ENCODE results near the gene LILRB5.
"Not testable (repeated sequence)": the region's sequence is repeated elsewhere in the genome, so short reads cannot be mapped to it uniquely, and the experiment has no call there.

LILRB5 gene

GRCh38 chr19:54247106-54247930, 9.8 kb downstream of the LILRB5 start:
- no peak overlapping the region for H3K4me3 ChIP-seq (ENCODE audit: control insufficient read depth, low read depth, low read length)
- TF ChIP-seq, protein P1, sequence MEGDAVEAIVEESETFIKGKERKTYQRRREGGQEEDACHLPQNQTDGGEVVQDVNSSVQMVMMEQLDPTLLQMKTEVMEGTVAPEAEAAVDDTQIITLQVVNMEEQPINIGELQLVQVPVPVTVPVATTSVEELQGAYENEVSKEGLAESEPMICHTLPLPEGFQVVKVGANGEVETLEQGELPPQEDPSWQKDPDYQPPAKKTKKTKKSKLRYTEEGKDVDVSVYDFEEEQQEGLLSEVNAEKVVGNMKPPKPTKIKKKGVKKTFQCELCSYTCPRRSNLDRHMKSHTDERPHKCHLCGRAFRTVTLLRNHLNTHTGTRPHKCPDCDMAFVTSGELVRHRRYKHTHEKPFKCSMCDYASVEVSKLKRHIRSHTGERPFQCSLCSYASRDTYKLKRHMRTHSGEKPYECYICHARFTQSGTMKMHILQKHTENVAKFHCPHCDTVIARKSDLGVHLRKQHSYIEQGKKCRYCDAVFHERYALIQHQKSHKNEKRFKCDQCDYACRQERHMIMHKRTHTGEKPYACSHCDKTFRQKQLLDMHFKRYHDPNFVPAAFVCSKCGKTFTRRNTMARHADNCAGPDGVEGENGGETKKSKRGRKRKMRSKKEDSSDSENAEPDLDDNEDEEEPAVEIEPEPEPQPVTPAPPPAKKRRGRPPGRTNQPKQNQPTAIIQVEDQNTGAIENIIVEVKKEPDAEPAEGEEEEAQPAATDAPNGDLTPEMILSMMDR (IDR thresholded peaks at IDR 0.05; ENCODE audit: control insufficient read depth, insufficient read depth, low read depth, low read length, missing control alignments) = no peak
- DNase-seq (ENCODE audit: low read depth) = no peak

GRCh38 chr19:54245936-54246335, 11.1 kb downstream of the LILRB5 start:
- H3K4me3 ChIP-seq (ENCODE audit: control insufficient read depth, low read depth, low read length) = no peak overlapping the region
- TF ChIP-seq, protein P1 (IDR thresholded peaks at IDR 0.05; ENCODE audit: control insufficient read depth, insufficient read depth, low read depth, low read length, missing control alignments) = no peak
- DNase-seq (ENCODE audit: low read depth) = no peak

DNA sequence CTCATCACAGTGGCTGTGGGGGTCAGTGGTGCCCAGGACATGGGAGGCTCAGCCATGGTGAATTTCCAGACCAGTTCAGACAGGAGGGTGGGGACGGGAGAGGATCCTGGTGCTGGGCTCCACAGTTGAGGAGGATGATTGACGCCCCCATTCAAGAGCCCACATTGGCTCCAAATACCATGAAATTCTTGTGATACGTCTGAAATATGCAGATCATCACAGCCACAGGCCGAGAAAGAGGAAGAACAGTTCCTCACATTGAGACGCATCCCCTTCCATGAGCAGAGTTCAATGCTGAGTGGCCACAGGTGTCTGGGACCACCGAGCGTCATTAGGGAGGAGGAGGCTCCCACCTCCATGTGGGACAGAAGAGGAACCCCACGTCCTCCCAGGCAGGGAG, 13.3 kb downstream of the LILRB5 start:
- not testable (repeated sequence) for DNase-seq (ENCODE audit: low read depth); H3K4me3 ChIP-seq (ENCODE audit: control insufficient read depth, low read depth, low read length)

- H3K4me3 ChIP-seq (ENCODE audit: control insufficient read depth, low read depth, low read length) = not testable (repeated sequence)
Observed at GRCh38 chr19:54242646-54243045, 14.4 kb downstream of the LILRB5 start, which contains the start of gene LILRA6. Gene LILRA6, minus strand, starts transcription at chr19:54242790.

GRCh38 chr19:54242234-54242633, 14.8 kb downstream of the LILRB5 start:
- H3K4me3 ChIP-seq (ENCODE audit: control insufficient read depth, low read depth, low read length); DNase-seq (ENCODE audit: low read depth): not testable (repeated sequence)

More at GRCh38 chr19:54242646-54243045, 14.4 kb downstream of the LILRB5 start, which contains the start of gene LILRA6:
- not testable (repeated sequence) for DNase-seq (ENCODE audit: low read depth)

DNA sequence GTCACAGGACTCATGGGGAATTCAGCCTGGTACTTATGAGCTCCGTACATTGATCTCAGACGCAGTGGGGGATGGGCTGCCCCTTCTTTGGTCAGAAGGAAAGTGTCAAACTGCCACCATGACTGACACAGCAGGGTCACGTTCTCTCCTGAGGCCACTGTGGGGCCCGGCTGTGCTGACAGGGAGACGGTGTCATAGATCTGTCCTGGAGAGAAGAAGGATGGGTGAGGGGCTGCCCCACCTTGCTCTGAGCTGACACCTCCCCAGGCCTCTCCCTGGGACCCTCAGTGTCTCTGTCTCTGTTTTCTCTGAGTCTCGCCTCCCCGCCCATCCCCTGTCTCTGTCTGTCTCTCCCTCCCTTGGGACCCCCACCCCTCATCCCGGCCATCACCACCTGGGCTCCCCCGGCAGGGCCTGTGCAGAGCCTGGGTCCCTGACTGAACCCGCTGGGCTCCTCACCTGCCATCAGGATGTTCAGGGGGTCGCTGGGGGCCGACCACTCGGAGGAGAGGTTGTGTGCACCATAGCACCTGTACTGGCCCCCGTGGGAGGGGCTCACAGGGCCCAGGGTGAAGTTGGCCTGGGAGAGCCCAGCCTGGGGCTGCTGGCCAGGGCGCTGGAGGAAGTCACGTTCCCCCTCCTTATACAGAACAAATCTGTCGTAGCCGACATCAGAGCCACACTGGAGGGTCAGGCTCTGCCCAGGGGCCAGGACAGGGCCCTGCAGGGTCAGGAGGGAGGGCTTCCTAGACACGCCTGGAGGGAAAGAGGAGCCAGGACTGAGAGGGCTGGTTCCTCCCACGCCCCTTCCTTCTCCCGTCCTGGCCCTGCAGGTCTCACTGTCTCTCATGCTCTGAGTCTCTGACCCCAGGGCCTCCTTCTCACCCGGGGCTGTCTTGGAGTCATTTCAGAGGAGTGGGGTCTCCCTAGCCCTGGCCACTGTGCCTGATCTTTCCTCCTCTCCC, 16.4 kb downstream of the LILRB5 start:
- not testable (repeated sequence) for H3K4me3 ChIP-seq (ENCODE audit: control insufficient read depth, low read depth, low read length); DNase-seq (ENCODE audit: low read depth)

DNA sequence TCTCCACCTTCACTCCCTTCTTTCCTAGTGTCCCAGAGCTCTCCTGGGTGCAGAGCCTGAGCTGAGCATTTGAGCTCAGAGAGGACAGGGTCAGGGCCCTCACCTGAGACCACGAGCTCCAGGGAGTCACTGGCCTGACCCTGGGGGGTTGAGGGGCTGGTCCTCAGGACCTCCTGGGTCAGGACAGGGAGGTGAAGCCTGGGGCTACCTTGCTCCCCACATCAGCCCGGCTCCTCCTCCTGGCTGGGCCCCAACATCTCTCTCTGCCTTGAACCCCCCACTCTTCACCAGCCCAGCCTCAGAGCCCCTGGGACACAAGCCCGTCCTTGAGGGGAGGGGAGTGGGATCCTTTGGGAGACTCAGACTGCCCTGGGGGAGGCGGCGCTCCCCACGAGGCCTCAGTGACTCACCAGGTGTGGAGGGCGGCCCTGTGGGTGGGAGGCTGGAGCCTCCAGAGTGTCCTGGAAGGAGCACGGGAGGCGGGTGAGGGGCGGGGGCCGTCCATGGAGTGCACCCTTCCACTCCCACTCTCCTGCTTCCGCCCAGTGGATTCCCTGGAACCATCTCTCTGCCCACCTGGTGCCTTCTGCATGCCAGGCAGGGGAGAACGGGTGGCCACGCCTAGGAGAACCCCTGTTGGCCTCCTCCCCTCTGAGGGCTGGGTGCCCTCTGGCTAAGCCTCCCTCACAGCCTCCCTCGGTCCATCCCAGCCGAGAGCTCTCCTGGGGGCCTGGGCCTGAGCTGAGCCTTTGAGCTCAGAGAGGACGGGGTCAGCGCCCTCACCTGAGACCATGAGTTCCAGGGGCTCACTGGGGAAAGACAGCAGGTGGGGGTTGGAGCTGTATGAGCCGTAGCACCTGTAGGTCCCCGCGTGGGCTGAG, 17.3 kb downstream of the LILRB5 start:
- not testable (repeated sequence) for H3K4me3 ChIP-seq (ENCODE audit: control insufficient read depth, low read depth, low read length); DNase-seq (ENCODE audit: low read depth)

DNA sequence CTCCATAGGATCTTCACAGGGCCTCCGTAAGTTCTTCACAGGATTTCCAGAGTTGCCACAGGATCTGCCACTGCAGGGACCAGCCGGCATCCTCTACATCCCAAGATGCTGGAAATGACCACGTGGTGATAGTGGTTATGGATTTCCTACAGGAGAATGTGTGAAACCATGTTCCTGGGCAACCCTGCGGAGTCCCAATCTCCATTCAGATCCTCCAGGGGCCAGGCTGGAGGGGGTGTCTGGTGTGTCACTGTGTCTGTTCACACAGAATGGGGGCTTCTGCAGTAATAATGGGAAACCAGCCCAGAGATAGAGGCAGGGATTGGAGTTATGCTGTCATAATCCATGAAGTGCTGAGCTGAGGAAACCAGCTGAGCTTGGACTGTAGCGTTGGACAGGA, 23.1 kb downstream of the LILRB5 start:
- TF ChIP-seq, protein P1 (IDR thresholded peaks at IDR 0.05; ENCODE audit: control insufficient read depth, insufficient read depth, low read depth, low read length, missing control alignments) = no peak
- H3K4me3 ChIP-seq (ENCODE audit: control insufficient read depth, low read depth, low read length) = no peak overlapping the region
- DNase-seq (ENCODE audit: low read depth) = no peak

All from AG09309 (cell line).